SK-N-SH treated with all-trans-retinoic acid at 6 μM for 48 hours (cell line): ENCODE data around the gene HSD17B1.

ENCODE experiments used
- ATAC-seq: fragments of 200-7000 bp; cut with Tn5 transposase; 3 replicates; pipeline ENCODE4 v1.9.1; 2020; ENCODE audit warnings: mild to moderate bottlenecking, moderate library complexity
- ARNTL ChIP-seq: fragments of 450-650 bp; formaldehyde crosslinking; IDR thresholded peaks from 2 replicates; pipeline ENCODE4 v1.5.0; 2020; ENCODE audit warnings: low read depth, mild to moderate bottlenecking, moderate library complexity, borderline replicate concordance
- BACH2 ChIP-seq: fragments of 250-450 bp; sonication (Bioruptor Pico); IDR thresholded peaks from 2 replicates; pipeline ENCODE4 v1.9.0; 2021; ENCODE audit warnings: mild to moderate bottlenecking, borderline replicate concordance
- CSDC2 ChIP-seq: fragments of 250-450 bp; sonication (Bioruptor Pico); IDR thresholded peaks from 2 replicates; pipeline ENCODE4 v1.5.0; 2020; ENCODE audit warnings: mild to moderate bottlenecking, moderate library complexity
- CSRNP3 ChIP-seq: fragments of 250-450 bp; sonication (Bioruptor Pico); IDR thresholded peaks from 2 replicates; pipeline ENCODE4 v1.5.1; 2021; ENCODE audit warnings: mild to moderate bottlenecking, moderate library complexity
- ESRRG ChIP-seq: fragments of 250-450 bp; sonication (Bioruptor Pico); IDR thresholded peaks from 2 replicates; pipeline ENCODE4 v1.6.1; 2021; ENCODE audit warnings: mild to moderate bottlenecking
- ISL1 ChIP-seq: fragments of 250-450 bp; sonication (Bioruptor Pico); IDR thresholded peaks from 2 replicates; pipeline ENCODE4 v2.1.2; 2022; ENCODE audit warnings: mild to moderate bottlenecking, moderate library complexity
- POU6F1 ChIP-seq: fragments of 250-450 bp; sonication (Bioruptor Pico); IDR thresholded peaks from 2 replicates; pipeline ENCODE4 v1.8.0; 2021; ENCODE audit warnings: low read depth, mild to moderate bottlenecking, moderate library complexity, borderline replicate concordance
- PPARA ChIP-seq: fragments of 250-450 bp; sonication (Bioruptor Pico); IDR thresholded peaks from 2 replicates; pipeline ENCODE4 v1.5.0; 2020; ENCODE audit warnings: mild to moderate bottlenecking, borderline replicate concordance
- RARB ChIP-seq: fragments of 250-450 bp; sonication (Bioruptor Pico); IDR thresholded peaks from 2 replicates; pipeline ENCODE4 v1.8.0; 2021; ENCODE audit warnings: mild to moderate bottlenecking, moderate library complexity
- SNAI2 ChIP-seq: fragments of 250-450 bp; sonication (Bioruptor Pico); IDR thresholded peaks from 2 replicates; pipeline ENCODE4 v1.5.0; 2020; ENCODE audit warnings: mild to moderate bottlenecking, moderate library complexity
- TOX ChIP-seq: fragments of 250-450 bp; sonication (Bioruptor Pico); IDR thresholded peaks from 2 replicates; pipeline ENCODE4 v1.8.0; 2021; ENCODE audit warnings: mild to moderate bottlenecking, moderate library complexity, borderline replicate concordance
- TSHZ2 ChIP-seq: fragments of 250-450 bp; sonication (Bioruptor Pico); IDR thresholded peaks from 2 replicates; pipeline ENCODE4 v1.5.0; 2020; ENCODE audit warnings: mild to moderate bottlenecking, moderate library complexity
- ZC3H10 ChIP-seq: fragments of 250-450 bp; sonication (Bioruptor Pico); IDR thresholded peaks from 2 replicates; pipeline ENCODE4 v1.5.1; 2021; ENCODE audit warnings: mild to moderate bottlenecking, moderate library complexity
- ZFP3 ChIP-seq: fragments of 250-450 bp; sonication (Bioruptor Pico); IDR thresholded peaks from 2 replicates; pipeline ENCODE4 v1.5.0; 2020; ENCODE audit warnings: mild to moderate bottlenecking, moderate library complexity
- ZFP30 ChIP-seq: fragments of 450-650 bp; formaldehyde crosslinking; IDR thresholded peaks from 2 replicates; pipeline ENCODE4 v1.5.0; 2022; ENCODE audit warnings: mild to moderate bottlenecking, moderate library complexity
- ZNF565 ChIP-seq: fragments of 450-650 bp; formaldehyde crosslinking; conservative IDR thresholded peaks from 2 replicates; pipeline ENCODE4 v1.5.0; 2020; ENCODE audit warnings: low read depth, mild to moderate bottlenecking, moderate library complexity
- ZNF70 ChIP-seq: fragments of 450-650 bp; formaldehyde crosslinking; IDR thresholded peaks from 2 replicates; pipeline ENCODE4 v1.5.0; 2020; ENCODE audit warnings: mild to moderate bottlenecking, moderate library complexity
- ZNF8 ChIP-seq: fragments of 450-650 bp; formaldehyde crosslinking; IDR thresholded peaks from 2 replicates; pipeline ENCODE4 v1.5.0; 2020; ENCODE audit warnings: mild to moderate bottlenecking, moderate library complexity
- TF ChIP-seq, protein P1 (sequence below): fragments of 250-450 bp; sonication (Bioruptor Pico); IDR thresholded peaks from 2 replicates; pipeline ENCODE4 v1.8.0; 2020; ENCODE audit warnings: mild to moderate bottlenecking, moderate library complexity, borderline replicate concordance
- TF ChIP-seq, protein P2 (sequence below): fragments of 250-450 bp; sonication (Bioruptor Pico); IDR thresholded peaks from 2 replicates; pipeline ENCODE4 v1.5.1; 2020; ENCODE audit warnings: low read depth, mild to moderate bottlenecking, moderate library complexity

HSD17B1 gene

DNA sequence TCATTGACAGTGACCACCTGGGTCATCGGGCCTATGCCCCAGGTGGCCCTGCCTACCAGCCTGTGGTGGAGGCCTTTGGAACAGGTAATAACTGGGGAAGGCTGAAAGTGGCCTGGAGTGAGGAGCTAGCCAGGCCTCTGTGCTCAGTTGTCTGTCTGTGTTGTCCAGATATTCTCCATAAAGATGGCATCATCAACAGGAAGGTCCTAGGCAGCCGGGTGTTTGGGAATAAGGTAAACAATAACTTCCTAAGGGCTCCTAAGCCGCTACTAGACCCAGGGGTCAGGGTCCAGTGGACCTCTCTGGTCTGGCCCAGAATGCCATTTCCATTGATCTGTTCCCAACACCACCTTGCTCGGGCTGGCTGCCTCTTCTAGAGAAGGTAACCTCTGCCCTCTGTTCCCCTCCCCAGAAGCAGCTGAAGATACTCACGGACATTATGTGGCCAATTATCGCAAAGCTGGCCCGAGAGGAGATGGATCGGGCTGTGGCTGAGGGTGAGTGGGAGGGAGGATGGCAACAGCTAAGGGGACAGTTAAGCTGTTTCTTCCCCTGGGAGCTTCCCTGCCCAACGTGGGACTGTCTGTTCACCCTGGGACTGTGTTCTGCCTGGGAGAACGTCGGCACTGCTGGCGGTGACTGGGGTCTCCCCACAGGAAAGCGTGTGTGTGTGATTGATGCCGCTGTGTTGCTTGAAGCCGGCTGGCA is 12.2 kb downstream of the HSD17B1 start:
- no peak for ATAC-seq
- no peak for TF ChIP-seq CSRNP3 (CRISPR knock-in tag)
- TF ChIP-seq ESRRG (CRISPR knock-in tag), result no peak
- no peak for TF ChIP-seq ZFP30 (CRISPR knock-in tag)
- no peak for TF ChIP-seq PPARA (CRISPR knock-in tag)
- no peak for TF ChIP-seq BACH2 (CRISPR knock-in tag)

GRCh38 chr17:42565523-42566214 is 12.9 kb downstream of the HSD17B1 start:
- no peak for TF ChIP-seq TSHZ2 (CRISPR knock-in tag)
- no peak for TF ChIP-seq CSDC2
- TF ChIP-seq ZFP3, result no peak
- TF ChIP-seq ARNTL (CRISPR knock-in tag), result no peak
- no peak for TF ChIP-seq ZC3H10 (CRISPR knock-in tag)
- TF ChIP-seq ZNF565 (CRISPR knock-in tag), result no peak
- TF ChIP-seq, protein P1, sequence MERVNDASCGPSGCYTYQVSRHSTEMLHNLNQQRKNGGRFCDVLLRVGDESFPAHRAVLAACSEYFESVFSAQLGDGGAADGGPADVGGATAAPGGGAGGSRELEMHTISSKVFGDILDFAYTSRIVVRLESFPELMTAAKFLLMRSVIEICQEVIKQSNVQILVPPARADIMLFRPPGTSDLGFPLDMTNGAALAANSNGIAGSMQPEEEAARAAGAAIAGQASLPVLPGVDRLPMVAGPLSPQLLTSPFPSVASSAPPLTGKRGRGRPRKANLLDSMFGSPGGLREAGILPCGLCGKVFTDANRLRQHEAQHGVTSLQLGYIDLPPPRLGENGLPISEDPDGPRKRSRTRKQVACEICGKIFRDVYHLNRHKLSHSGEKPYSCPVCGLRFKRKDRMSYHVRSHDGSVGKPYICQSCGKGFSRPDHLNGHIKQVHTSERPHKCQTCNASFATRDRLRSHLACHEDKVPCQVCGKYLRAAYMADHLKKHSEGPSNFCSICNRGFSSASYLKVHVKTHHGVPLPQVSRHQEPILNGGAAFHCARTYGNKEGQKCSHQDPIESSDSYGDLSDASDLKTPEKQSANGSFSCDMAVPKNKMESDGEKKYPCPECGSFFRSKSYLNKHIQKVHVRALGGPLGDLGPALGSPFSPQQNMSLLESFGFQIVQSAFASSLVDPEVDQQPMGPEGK (CRISPR knock-in tag), result no peak
- no peak for TF ChIP-seq BACH2 (CRISPR knock-in tag)
- TF ChIP-seq ZFP30 (CRISPR knock-in tag), result no peak
- TF ChIP-seq CSRNP3 (CRISPR knock-in tag), result no peak
- no peak for TF ChIP-seq ZNF70 (CRISPR knock-in tag)
- TF ChIP-seq POU6F1 (CRISPR knock-in tag), result no peak
- no peak for TF ChIP-seq SNAI2
- no peak for TF ChIP-seq TOX (CRISPR knock-in tag)
- TF ChIP-seq ESRRG (CRISPR knock-in tag), result no peak
- TF ChIP-seq ISL1 (CRISPR knock-in tag), result no peak
- ATAC-seq, result no peak

GRCh38 chr17:42566215-42566882 is 13.6 kb downstream of the HSD17B1 start:
- ATAC-seq, result no peak; the same call in 2 of the 3 replicates
- TF ChIP-seq RARB (CRISPR knock-in tag) (no peak), POU6F1 (CRISPR knock-in tag) (no peak), ZNF70 (CRISPR knock-in tag) (no peak), TOX (CRISPR knock-in tag) (no peak), SNAI2 (no peak), ZFP3 (no peak), ESRRG (CRISPR knock-in tag) (no peak), ZNF8 (no peak)
- TF ChIP-seq, protein P2, sequence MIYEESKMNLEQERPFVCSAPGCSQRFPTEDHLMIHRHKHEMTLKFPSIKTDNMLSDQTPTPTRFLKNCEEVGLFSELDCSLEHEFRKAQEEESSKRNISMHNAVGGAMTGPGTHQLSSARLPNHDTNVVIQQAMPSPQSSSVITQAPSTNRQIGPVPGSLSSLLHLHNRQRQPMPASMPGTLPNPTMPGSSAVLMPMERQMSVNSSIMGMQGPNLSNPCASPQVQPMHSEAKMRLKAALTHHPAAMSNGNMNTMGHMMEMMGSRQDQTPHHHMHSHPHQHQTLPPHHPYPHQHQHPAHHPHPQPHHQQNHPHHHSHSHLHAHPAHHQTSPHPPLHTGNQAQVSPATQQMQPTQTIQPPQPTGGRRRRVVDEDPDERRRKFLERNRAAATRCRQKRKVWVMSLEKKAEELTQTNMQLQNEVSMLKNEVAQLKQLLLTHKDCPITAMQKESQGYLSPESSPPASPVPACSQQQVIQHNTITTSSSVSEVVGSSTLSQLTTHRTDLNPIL (CRISPR knock-in tag), result no peak
